ENCODE results near the gene LOXL1.

Gene LOXL1

DNA sequence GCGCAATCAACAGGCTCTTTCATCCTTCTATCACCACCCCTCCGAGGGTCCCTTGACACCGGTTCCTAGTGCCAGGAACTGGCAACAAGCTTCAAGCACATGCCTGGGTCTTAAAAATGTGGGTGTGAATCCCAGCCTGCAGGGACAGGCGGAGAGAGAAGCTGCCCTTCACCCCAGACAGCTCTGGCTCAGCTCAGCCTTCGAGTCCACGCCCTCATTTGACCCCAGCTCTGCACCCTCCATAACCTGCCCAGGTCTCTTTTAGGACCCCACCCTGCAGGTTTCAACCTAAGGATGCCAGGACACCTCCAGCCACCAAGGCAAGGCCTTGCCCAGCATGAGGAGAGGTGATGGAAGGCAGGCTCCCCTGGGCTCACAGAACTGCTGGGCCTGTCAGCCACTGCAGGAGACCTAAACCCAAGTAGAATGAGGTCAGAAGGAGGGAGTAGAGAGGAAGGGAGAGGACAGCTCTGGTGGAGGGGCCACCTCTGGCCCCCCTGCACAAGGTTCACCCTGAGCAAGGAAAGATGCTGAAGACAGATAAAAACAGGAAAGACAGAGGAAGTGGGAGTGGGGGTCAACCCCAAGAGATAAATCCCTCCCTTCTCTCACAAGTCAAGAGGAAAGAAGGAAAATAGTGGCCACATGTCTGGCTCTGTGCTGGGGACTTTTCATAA is 2.6 kb upstream of the LOXL1 start:
- H2AFZ ChIP-seq (ENCODE audit: low read depth): no peak overlapping the region
- no peak overlapping the region for H3K27ac ChIP-seq
- H4K20me1 ChIP-seq (ENCODE audit: insufficient read depth): no peaks in the 10 kb centered on the region
- no peaks in the 10 kb centered on the region for H3K4me1 ChIP-seq (ENCODE audit: low read depth, poor library complexity, severe bottlenecking)
- H3K36me3 ChIP-seq (ENCODE audit: insufficient read depth): no peaks in the 10 kb centered on the region
- H3K27me3 ChIP-seq (ENCODE audit: insufficient read depth, low read depth): peaks cover 6% of the 10 kb centered on the region; the same call in 1 of the 2 replicates
- H3K9ac ChIP-seq: no peak overlapping the region
- no peak overlapping the region for H3K4me3 ChIP-seq (IDR thresholded peaks at IDR 0.05; ENCODE audit: insufficient read depth, low read depth, low read length)
- H3K4me2 ChIP-seq: no peak overlapping the region
- H3K79me2 ChIP-seq (ENCODE audit: insufficient read depth, low read depth): no peaks in the 10 kb centered on the region
- TF ChIP-seq, protein P1, sequence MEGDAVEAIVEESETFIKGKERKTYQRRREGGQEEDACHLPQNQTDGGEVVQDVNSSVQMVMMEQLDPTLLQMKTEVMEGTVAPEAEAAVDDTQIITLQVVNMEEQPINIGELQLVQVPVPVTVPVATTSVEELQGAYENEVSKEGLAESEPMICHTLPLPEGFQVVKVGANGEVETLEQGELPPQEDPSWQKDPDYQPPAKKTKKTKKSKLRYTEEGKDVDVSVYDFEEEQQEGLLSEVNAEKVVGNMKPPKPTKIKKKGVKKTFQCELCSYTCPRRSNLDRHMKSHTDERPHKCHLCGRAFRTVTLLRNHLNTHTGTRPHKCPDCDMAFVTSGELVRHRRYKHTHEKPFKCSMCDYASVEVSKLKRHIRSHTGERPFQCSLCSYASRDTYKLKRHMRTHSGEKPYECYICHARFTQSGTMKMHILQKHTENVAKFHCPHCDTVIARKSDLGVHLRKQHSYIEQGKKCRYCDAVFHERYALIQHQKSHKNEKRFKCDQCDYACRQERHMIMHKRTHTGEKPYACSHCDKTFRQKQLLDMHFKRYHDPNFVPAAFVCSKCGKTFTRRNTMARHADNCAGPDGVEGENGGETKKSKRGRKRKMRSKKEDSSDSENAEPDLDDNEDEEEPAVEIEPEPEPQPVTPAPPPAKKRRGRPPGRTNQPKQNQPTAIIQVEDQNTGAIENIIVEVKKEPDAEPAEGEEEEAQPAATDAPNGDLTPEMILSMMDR (conservative IDR thresholded peaks at IDR 0.05; ENCODE audit: low read depth, low read length): no peak

DNA sequence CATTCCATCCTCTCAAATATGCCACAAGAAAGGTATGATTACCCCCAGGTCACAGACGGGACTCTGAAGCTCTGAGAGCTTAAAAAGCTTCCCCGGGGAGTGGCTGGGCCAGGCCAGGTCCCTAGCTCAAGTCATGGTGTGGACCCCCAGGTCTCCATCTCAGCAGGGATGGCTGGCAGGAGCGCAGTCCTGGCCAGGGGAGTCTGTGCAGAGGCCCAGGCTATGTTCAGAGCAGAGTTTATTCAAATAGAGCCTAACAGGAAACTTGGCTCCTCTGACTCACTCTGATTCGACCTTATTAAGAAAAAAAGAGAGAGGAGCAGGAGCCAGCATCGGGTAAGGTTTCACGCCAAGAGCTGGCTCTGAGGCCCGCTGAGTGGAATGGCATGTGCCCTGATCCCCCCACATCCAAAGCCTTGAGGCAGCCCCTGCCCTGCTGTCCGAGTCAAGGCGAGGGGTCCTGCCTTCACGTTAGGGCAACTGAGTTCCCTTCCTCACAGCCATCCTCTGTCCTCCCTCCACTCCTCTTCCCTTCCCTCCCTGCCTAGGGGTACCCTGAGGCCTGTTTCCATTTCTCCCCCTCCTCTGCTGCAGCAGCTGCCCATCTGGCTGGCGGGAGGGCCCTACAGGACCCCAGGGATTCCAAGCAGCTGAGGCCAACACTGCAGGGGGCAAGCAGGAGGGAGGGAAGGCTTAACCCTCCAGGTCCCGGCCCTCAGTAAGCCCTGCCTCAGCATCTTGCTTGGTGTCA is 1.9 kb upstream of the LOXL1 start:
- no peak overlapping the region for H3K27ac ChIP-seq
- no peak overlapping the region for H3K9ac ChIP-seq
- no peak overlapping the region for H3K4me2 ChIP-seq
- peaks cover 8% of the 10 kb centered on the region; the same call in 1 of the 2 replicates for H3K27me3 ChIP-seq (ENCODE audit: insufficient read depth, low read depth)
- H3K4me1 ChIP-seq (ENCODE audit: low read depth, poor library complexity, severe bottlenecking): no peaks in the 10 kb centered on the region
- H4K20me1 ChIP-seq (ENCODE audit: insufficient read depth): no peaks in the 10 kb centered on the region
- no peak overlapping the region for H2AFZ ChIP-seq (ENCODE audit: low read depth)
- no peaks in the 10 kb centered on the region for H3K79me2 ChIP-seq (ENCODE audit: insufficient read depth, low read depth)
- no peaks in the 10 kb centered on the region for H3K36me3 ChIP-seq (ENCODE audit: insufficient read depth)
- TF ChIP-seq, protein P1 (conservative IDR thresholded peaks at IDR 0.05; ENCODE audit: low read depth, low read length): no peak
- no peak overlapping the region for H3K4me3 ChIP-seq (IDR thresholded peaks at IDR 0.05; ENCODE audit: insufficient read depth, low read depth, low read length)

DNA sequence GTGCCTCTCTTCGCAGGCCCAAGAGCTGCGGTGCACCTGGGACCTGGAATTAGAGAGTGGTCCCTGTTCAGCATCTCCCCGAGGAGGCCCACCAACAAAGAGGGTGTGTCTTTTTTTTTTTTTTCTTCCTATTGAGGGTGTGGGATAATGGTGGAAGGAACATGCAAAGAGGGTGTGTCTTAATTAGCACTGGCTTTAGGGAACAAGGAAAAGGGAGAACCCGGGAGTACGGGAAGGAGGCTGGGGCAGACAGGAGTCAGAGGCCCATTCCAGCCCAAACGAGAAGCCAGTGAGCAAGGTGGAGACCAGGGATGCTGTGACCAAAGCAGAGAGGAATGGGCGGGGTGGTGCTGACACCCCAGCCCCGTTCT is 429 bp upstream of the LOXL1 start:
- Histone ChIP-seq H3K79me2 (ENCODE audit: insufficient read depth, low read depth) (no peaks in the 10 kb centered on the region), H3K36me3 (ENCODE audit: insufficient read depth) (no peaks in the 10 kb centered on the region), H4K20me1 (ENCODE audit: insufficient read depth) (no peaks in the 10 kb centered on the region), H2AFZ (ENCODE audit: low read depth) (no peak overlapping the region), H3K27ac (no peak overlapping the region), H3K4me1 (ENCODE audit: low read depth, poor library complexity, severe bottlenecking) (no peaks in the 10 kb centered on the region), H3K27me3 (ENCODE audit: insufficient read depth, low read depth) (peaks cover 8% of the 10 kb centered on the region; the same call in 1 of the 2 replicates), H3K9ac (no peak overlapping the region), H3K4me2 (no peak overlapping the region), H3K4me3 (IDR thresholded peaks at IDR 0.05; ENCODE audit: insufficient read depth, low read depth, low read length) (no peak overlapping the region)
- TF ChIP-seq, protein P1 (conservative IDR thresholded peaks at IDR 0.05; ENCODE audit: low read depth, low read length): no peak

DNA sequence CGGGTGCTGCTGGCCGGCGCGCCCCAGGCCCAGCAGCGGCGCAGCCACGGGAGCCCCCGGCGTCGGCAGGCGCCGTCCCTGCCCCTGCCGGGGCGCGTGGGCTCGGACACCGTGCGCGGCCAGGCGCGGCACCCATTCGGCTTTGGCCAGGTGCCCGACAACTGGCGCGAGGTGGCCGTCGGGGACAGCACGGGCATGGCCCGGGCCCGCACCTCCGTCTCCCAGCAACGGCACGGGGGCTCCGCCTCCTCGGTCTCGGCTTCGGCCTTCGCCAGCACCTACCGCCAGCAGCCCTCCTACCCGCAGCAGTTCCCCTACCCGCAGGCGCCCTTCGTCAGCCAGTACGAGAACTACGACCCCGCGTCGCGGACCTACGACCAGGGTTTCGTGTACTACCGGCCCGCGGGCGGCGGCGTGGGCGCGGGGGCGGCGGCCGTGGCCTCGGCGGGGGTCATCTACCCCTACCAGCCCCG is 777 bp downstream of the LOXL1 start:
- Histone ChIP-seq H2AFZ (ENCODE audit: low read depth) (peak overlapping the region; percentile 41; the same call in 1 of the 2 replicates), H3K36me3 (ENCODE audit: insufficient read depth) (no peaks in the 10 kb centered on the region), H3K4me1 (ENCODE audit: low read depth, poor library complexity, severe bottlenecking) (no peaks in the 10 kb centered on the region), H4K20me1 (ENCODE audit: insufficient read depth) (no peaks in the 10 kb centered on the region), H3K27me3 (ENCODE audit: insufficient read depth, low read depth) (peaks cover 8% of the 10 kb centered on the region; the same call in 1 of the 2 replicates), H3K9ac (no peak overlapping the region), H3K4me2 (no peak overlapping the region), H3K27ac (no peak overlapping the region), H3K4me3 (IDR thresholded peaks at IDR 0.05; ENCODE audit: insufficient read depth, low read depth, low read length) (no peak overlapping the region), H3K79me2 (ENCODE audit: insufficient read depth, low read depth) (no peaks in the 10 kb centered on the region)
- TF ChIP-seq, protein P1 (conservative IDR thresholded peaks at IDR 0.05; ENCODE audit: low read depth, low read length): no peak

Data from KMS-11 (cell line).